NAMALWA (cell line): ENCODE results near the gene EPN1.

Source experiments
- DNase-seq: peaks from one replicate; pipeline ENCODE4 v3.0.0-alpha.2; 2015; ENCODE audit warnings: low spot score

The EPN1 gene

DNA sequence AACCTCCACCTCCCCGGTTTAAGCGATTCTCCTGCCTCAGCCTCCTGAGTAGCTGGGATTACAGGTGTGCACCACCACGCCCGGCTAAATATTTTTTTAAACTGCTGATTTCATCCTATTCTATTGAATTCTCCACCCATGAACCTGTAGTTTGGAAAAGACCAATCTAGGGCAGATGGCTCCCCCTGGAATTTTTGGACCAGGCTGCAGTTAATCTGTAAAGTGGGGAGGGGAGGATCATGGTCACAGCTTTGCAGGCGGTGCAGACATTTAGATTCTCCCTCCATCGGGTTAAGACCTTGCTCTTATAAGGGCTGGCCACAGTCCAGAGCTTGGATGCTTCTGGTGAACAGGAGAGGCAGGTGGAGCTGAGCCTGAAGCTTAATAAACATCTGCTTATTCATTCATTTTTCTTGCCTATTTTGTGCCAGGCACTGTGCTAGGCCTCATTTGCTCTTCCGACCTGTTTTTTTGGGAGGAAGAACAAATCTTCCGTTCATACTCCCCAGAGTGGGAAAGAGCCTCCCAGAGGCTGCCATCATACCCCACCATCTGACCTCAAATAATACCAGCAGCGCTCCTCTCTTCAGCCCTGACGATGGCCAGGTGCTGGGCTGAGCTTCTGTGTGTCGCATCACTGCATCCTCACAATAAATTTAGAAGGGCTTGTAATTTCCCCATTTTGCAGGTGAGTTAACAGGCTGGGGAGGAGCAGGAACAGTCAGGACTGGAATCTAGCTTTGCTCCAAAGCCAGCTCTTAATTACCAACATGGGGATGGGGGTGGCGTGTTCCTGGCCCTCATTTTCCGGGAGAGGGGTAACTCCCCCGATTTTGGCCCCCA is 27.9 kb upstream of the EPN1 start:
- peak; percentile 88 for DNase-seq

DNA sequence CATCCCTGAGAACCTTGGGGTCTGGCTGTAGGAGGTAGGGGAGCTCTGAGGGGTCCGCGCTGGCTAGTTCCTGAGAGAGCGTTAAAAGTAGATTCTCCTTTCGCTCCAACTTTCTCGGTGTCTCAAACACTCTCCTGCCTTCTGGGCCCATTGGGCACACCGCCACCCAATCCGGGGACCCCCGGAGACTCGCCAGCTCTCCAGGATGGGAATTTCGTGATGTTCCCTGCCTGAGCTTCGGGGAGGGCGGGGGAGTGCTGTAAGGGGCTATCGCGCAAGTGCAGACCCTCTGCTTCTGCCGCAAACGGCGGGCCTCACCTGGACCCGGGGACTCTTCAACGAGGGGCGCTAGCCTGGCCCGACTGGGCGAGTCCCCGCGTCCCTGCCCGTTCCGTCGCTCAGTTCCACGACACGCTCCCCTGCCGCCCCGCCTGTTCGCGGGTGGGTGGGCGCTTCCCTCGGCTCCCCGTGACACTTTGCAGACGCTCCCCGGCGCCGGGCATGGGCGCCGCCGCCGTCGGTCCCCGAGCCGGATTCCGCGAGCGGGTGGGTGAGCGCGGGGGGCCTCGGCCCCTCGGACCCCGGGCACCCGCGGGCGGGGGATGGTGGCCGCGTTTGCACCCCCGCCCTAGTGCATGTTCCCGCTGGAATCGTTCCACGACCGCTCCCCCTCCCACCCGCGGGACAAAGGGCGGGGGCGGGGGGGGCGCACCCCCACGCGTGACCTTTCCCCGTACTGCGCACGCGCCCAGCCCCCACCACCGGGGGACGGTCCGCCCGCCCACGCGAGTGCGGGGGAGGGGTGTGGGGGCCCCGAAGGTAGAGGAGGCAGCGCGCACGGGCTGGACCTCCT is 27.1 kb upstream of the EPN1 start, which contains the start of gene CCDC106:
CCDC106 (plus strand) TSS at position 481 of the 853 bp plus-strand sequence. CDS start 835 bp downstream, outside the sequence.
- DNase-seq: peak; percentile 71

DNA sequence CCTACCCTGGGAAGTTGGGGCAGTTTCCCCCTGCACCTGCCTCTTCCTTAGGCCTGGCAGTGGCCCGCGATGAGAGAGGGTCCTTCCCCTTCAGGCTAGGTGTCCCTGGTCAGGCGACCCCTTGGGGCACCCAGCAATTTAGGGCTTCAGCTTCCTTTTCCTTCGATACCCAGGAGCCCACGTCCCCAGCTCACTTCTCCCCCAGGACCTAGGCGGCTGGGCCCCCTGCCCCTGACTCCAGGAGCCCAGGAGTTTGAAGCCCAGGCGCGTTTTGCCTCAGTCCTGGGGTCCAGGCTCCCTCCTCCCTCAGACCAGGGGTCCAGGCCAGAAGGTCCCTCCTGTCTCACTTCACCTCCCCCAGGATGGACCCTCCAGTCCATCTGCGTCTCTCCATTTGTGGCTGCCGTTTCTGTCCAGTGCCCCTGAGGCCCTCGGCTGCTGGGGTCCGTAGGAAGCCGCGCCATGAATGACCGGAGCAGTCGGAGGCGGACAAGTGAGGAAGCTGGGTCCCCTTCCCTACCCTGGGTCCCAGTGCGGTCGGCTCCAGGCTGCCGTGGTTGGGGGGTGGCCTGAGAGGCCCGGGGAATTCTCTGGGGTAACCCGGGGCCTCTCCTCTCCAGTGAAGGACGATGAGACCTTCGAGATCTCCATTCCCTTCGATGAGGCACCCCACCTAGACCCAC is 26.3 kb upstream of the EPN1 start:
- no peak for DNase-seq

DNA sequence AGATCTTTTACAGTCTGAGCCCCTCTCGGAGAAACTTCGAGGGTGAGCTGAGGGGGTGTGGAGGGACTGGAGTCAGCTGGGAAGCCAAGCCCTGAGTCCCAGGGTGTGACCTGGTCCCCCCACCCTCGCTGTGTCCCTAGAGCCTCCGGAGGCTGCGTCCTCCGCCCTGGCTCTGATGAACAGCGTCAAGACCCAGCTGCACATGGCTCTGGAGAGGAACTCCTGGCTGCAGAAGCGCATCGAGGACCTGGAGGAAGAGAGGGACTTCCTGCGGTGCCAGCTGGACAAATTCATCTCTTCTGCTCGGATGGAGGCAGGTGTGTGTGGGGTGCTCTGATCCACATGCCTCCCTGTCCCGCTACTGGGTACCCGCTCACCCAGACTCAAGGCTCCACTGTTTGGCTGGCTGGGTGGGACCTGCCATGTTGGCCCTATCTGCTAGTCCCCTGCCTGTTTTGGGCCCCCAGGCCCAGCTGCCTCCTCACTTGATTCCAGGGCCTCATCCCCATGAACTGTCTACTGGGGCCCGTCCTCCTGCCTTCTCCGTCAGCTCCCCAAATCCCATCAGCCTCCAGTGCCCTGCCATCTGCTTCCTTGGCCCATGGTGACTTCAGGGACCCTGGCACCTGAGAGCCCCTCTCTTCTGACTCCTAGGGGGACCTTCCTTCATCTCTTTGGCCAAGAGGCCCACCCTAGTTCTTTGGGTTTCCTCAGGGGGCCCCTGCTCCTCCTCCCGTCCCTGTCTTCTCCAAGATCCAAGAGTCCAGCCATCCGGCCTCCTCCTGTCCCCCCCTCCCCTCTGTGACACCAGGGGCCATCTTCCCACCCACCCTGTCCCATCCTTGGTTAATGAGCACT is 25.5 kb upstream of the EPN1 start:
- DNase-seq: no peak

DNA sequence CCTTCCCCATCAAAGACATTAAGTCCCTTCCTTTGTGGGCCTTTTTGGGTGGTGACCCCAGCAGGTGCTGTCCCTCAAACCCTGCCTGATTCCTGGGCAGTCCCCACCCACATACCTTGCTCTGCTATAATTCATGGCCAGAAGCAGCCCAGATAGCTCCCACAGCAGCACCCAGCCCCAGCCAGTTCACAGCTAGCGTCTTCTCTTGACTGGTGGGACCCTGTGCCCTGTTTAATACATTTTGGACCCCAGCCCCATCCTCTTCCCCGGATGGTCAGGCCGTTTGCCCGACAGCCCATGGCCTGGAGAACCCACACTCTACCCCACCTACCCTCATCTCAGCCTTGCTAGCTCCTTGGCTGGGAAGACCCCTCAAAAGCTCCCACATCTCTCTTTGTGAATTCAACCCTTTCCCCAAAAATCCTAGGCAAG is 24.9 kb upstream of the EPN1 start:
- no peak for DNase-seq

DNA sequence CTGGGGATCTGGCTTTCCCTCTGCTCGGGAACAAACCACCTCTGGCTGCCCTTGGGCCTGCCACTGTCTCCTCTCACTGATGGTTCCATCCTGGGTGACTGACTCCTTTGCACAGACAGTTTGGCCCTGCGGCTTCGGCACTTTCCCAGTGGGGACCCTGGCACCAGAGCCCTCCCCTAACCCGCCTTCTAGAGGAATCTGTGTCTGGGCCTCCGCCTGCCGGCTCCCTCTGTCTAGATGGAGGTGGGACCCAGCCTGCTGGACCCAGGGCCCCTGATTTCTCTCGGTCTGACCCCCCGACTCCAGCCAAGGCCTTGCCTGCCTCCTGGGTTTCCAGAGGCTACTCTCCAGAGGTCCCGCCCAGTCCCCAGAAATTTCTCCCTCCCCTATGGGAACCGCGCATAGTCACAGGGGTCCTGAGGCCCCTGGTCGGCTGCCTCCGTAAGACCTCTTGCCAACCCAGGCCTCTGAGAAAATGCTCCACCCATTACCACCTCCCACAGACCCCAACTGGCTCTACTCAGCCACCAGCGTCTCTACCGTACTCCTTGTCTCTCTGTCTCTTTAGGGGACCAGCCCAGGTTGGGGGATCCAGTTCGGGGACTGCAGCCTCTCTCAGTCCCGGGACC is 24.3 kb upstream of the EPN1 start:
- DNase-seq: no peak

DNA sequence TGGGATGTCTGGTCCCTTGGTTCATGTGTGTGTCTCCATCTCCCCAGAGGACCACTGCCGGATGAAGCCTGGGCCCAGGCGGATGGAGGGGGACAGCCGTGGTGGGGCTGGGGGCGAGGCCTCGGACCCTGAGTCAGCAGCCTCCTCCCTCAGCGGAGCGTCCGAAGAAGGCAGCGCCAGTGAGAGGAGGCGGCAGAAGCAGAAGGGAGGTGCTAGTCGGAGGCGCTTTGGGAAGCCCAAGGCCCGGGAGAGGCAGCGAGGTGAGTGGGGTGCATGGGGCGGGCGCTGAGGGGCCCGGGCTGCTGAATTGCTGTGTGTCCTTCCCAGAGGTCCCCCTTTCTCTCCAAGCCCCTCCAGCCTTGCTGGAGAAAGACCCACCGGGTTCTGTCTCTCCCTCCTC is 23.8 kb upstream of the EPN1 start:
- no peak for DNase-seq

DNA sequence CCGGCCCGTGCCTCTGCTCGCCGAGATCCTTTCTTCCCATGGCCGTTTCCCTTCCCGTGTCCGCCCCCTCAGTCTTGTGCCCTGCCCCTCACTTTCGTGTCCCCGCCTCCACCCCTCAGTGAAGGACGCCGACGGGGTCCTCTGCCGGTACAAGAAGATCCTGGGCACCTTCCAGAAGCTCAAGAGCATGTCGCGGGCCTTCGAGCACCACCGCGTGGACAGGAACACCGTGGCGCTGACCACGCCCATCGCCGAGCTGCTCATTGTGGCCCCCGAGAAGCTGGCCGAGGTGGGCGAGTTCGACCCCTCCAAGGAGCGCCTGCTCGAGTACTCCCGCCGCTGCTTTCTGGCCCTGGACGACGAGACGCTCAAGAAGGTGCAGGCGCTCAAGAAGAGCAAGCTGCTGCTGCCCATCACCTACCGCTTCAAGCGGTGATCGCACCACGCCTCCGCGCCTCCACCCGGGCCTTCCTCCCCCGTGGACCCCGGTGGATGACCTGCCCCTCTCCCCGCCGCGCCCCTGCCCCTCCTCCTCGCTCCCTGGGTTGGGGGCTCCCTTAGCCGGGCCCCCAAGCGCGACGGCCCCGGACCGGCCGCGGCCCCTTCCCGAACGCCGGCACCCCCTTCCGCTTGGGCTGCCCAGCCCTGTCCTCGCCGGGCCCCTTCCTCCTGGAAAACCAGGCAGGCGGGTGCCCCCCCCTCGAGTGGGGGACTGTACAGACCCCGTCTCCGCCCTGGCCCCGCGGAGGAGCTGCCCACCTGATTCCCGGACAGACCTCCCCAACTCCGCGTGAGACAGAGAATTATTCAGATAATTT is 22.5 kb upstream of the EPN1 start:
- DNase-seq: no peak

DNA sequence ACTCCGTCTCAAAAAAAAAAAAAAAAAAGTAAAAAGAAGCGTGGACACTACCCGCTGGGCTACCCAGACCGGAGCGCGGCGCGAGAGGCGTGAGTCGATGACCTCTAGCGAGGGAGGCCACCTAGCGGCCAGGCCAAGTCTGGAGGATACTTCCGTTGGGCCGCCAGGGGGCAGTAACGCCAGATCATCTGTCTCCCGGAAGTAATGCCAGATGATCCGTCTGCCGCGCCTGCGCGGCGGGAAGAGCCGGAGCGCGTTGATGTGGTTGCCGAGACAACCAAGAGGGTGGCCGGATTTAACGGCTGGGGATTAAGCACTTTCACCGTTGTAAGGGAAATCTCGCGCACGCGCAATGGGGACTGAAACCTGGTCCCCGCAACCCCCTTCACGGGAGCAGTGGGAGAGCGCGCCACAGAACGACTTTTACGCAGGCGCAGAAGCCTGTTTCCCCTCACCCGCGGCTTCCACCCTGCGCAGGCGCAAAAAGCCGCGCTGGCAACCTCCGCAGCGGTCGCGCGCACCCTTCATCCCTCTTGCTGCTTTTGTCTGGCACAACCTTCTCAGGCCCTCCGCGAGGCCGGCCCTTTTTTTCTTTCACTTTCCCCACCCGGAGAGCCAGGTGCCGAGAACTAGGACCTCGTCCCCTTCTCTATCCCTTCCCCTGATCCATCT is 21.2 kb upstream of the EPN1 start:
- peak; percentile 99 for DNase-seq

DNA sequence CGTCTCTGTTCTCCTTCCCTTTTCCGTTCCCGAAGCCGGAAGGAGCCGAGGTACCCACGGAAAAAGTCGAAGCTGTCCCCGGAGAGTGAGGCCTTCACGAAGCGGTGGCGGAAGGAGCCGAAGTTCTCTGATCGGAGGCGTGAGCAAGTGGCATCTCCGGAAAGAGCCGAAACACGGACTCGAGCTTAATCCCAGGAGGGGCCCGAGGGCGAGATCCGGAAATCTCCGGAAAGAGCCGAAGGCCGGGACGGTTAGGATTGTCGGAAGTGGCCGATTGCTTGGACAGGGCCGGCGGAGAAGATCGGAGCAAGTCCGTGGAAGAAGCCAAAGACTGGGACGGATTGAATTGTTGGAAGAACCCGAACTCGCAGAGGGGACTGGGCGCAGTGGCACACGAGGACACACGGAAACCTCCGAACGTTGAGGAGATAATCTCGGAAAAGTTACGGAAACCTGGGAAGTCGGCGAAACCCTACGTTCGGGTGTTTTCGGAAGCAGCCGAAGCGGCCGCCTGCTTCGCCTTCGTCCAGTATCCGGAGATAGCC is 20.6 kb upstream of the EPN1 start:
- peak; percentile 100 for DNase-seq

DNA sequence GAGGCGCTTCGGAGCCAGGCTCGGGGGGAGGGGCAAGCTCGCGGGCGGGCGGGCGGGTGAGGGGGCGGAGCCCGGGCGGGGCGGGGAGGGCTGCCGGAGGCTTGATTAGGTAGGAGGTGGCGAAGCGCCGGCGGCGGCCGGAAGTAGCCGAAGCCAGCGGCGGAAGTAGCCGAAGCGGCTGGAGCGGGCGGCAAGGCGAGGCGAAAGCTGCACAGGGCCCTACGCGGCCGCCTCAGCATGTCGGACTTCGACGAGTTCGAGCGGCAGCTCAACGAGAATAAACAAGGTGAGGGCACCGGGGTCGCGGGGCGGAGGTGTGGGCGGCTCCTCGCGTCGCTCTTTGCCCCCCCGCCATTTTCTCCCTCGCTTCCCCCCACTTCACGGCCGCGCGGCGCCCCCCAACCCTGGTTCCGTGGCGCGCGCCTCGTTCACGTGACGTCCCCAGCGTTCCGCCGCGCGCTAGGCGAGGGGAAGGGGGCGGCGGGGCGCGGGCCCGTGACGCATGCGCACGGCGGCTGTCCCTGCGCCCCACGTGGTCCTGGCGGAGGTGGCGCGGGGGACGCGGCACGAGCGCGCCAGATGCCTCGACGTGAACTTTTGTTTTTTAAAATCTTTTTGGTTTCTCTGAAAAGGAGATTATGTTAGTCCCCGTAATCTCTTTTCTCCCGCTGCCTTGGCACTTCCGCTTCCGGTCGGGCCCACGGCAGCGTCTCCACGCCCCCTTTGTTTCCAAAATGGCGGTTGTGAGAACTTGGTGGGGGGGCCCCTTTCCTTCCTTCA is 20.0 kb upstream of the EPN1 start, which contains the start of gene U2AF2:
U2AF2 (plus strand) TSS at position 168 of the 780 bp plus-strand sequence; CDS start at position 238, 70 bp downstream.
- peak; percentile 92 for DNase-seq

DNA sequence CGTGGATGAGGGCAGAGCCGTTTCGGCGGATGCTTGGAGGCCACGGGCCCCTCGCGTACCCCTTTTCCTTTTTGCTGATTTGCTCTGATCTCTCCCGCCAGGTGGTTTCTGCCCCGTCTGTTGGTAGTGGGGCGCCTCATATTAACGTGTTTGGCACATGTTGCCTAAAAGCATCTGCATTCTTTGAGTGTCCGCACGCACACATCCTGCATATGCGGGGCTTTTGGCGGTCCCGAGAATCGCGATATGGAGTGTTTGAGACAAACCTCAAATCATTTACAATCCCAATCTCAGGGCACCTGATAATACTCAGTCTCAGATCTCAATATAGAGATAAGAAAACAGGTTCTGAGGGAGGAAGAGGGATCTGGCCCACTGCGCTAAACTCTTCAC is 19.4 kb upstream of the EPN1 start:
- no peak for DNase-seq

DNA sequence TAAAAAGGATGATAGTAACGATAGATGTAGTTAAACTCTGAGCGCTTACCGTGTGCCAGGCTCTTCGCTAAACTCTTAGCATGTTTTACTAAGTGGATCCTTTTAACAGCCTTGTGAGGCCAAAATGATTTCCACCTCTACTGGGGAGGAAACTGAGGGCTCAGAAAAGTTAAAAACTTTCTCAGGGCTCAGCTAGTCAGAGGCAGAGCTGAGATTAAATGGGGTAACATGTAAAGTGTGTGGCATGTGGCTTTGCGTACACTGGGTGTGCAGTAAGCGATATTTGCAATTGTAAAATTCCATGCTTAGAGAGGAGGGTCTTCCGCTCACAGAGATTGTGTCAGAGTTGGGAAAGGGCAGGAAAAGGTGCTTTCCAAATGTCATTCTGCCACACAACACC is 18.5 kb upstream of the EPN1 start:
- peak; percentile 48 for DNase-seq

DNA sequence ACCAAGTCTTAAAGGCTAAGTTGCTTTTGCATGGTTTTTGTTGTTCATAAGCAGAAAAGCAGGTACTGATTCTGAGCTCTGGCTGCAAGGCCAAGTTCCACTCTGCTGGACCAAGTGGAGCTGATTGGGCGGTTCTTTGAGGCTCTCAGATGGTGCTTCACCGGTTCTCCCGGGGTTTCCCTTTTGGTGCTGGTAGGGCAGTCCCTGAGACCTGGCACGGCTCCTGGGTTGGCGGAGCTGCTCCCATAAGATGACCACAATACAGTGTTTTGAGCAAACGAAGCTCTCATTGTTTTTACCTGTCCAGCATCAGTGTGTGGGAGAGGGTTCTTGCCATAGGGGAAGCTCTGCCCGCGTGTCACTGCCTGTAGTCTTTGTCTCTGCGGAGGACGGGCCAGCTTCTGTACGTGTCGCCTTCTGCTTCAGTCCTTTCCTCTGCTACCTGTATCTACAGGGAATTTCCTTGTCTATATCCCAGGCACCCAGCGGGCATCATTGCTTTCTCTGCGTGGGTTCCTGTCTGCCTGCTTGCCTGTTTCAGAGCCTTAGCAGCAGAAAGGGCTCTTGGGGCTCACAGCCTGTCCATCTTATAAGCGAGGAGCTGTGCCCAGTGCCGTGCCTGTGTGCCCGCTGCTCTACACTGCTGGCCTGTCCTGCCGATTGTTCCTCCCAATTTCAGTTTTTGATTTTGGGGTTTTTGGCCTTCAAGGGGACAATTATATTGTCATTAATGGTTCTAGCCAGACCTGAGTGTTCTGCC is 17.9 kb upstream of the EPN1 start:
- no peak for DNase-seq

DNA sequence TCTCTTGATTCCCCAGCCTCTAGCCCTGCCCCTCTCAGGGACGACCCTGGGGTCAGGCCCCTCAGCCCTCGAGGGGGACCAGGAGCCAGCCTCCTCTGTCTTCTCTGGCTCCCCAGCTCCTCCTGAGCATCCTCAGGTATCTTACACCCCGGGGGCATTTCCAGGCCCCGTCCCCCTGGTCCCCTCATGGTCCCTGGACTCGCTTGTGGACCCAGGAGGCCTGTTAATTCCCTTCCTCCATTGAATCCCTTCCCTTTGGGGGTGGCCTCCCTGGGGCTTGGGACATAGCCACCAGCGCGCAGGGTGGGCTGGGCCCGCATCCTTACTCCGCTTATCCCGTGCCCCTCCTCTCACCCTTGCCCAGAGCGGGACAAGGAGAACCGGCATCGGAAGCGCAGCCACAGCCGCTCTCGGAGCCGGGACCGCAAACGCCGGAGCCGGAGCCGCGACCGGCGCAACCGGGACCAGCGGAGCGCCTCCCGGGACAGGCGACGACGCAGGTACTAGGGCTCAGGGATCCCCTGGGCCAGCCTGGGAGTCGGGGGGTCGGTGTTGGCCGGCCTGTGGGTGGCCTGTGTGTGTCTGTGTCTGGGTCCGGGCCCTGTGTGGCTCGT is 16.1 kb upstream of the EPN1 start:
- DNase-seq: no peak

DNA sequence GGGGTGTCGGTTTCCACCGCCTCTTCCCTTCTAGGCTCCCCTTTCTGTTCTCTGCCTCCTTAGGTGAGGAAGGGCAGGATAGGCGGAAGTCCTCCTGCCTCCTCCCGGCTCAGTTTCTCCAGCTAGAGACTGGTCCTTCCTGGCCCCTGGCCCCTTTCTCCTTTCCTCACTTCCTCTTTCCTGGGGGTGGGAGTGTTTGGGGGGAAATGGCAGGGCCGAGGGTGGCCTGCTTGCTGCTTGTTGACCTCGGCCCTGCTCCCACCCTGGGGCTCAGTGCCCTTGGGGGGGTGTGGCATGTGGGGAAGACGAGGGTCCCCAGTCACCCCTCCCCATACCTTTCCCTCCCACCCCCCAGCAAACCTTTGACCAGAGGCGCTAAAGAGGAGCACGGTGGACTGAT is 15.2 kb upstream of the EPN1 start:
- no peak for DNase-seq

DNA sequence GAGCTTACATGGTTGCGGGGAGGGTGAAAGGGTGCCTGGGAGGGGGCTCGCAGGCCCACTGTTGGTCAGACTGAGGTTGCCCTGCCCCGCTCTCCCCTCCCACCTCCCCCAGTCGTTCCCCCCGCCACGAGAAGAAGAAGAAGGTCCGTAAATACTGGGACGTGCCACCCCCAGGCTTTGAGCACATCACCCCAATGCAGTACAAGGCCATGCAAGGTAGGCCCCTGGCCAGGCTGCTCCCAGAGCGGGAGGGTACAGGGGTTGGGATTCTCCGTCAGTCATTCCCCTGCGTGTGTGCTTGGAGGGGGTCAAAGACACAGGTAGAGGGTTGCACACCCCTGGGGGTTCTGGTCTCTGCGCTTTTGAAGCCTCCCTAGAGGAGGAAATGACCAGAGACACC is 14.6 kb upstream of the EPN1 start:
- DNase-seq: no peak
